HG03139 (cell line): ENCODE data around the gene KIAA1143.

ENCODE experiments used
- ATAC-seq: cut with Tn5 transposase; IDR thresholded peaks from one replicate; pipeline ENCODE4 v1.9.1; 2021; ENCODE audit not compliant: unreplicated experiment

Gene KIAA1143

GRCh38 chr3:44761424-44762169 lies at the start of gene KIAA1143, which contains the start of gene KIF15:
Gene KIAA1143, minus strand, starts transcription at chr3:44761619. Its CDS starts 17 bp downstream, at chr3:44761602.
Gene KIF15, plus strand, starts transcription at chr3:44761794. Its CDS starts 72 bp downstream, at chr3:44761866.
- ATAC-seq = peak; percentile 85

- no peak for ATAC-seq
Measured at GRCh38 chr3:44805960-44806359, 44.5 kb upstream of the KIAA1143 start.

- peak; percentile 89 for ATAC-seq
Measured at GRCh38 chr3:44803298-44803697, 41.9 kb upstream of the KIAA1143 start.

GRCh38 chr3:44802011-44802410 lies 40.6 kb upstream of the KIAA1143 start:
- ATAC-seq = no peak

GRCh38 chr3:44795197-44795596 lies 33.8 kb upstream of the KIAA1143 start:
- ATAC-seq = no peak

- ATAC-seq = no peak
Measured at GRCh38 chr3:44782891-44783290, 21.5 kb upstream of the KIAA1143 start.

- no peak for ATAC-seq
Measured at GRCh38 chr3:44772099-44772442, 10.7 kb upstream of the KIAA1143 start.

GRCh38 chr3:44771424-44772098 lies 10.1 kb upstream of the KIAA1143 start:
- ATAC-seq = no peak

- no peak for ATAC-seq
Measured at GRCh38 chr3:44764248-44764647, 2.8 kb upstream of the KIAA1143 start.

- no peak for ATAC-seq
Measured at GRCh38 chr3:44762690-44763089, 1.3 kb upstream of the KIAA1143 start.

GRCh38 chr3:44762170-44762677 lies 805 bp upstream of the KIAA1143 start:
- ATAC-seq = no peak

GRCh38 chr3:44761101-44761423 lies 357 bp downstream of the KIAA1143 start:
- peak; percentile 6 for ATAC-seq

GRCh38 chr3:44734646-44735168 lies 26.7 kb downstream of the KIAA1143 start:
- no peak for ATAC-seq

GRCh38 chr3:44729384-44729910 lies 32.0 kb downstream of the KIAA1143 start, which contains the start of gene ZNF501:
Gene ZNF501, plus strand, starts transcription at chr3:44729635. Its CDS starts 4,787 bp downstream, at chr3:44734422.
- ATAC-seq = peak; percentile 96

- ATAC-seq = no peak
Measured at GRCh38 chr3:44722103-44722401, 39.4 kb downstream of the KIAA1143 start.

- ATAC-seq = no peak
Measured at GRCh38 chr3:44721231-44722102, 40.0 kb downstream of the KIAA1143 start.

GRCh38 chr3:44712455-44713075 lies 48.9 kb downstream of the KIAA1143 start, which contains the start of gene ZNF502:
Gene ZNF502, plus strand, starts transcription at chr3:44712660. Its CDS starts 7,602 bp downstream, at chr3:44720262.
- no peak for ATAC-seq
